Mucosa of stomach (tissue), 1 donor: ENCODE results near the gene CDK14.

Experiments used
- H3K27me3 ChIP-seq: one replicate; pipeline ENCODE4 v1.7.0; 2013; ENCODE audit warnings: mild to moderate bottlenecking, low read length; ENCODE audit not compliant: control insufficient read depth, insufficient read depth
- H3K36me3 ChIP-seq: one replicate; pipeline ENCODE4 v1.7.0; 2013; ENCODE audit warnings: low read length; ENCODE audit not compliant: control insufficient read depth, insufficient read depth
- H3K4me1 ChIP-seq: one replicate; pipeline ENCODE4 v1.7.0; 2013; ENCODE audit warnings: mild to moderate bottlenecking, low read length; ENCODE audit not compliant: control insufficient read depth, insufficient read depth
- H3K4me3 ChIP-seq: one replicate; pipeline ENCODE4 v1.7.0; 2013; ENCODE audit warnings: low read length
- H3K9ac ChIP-seq: one replicate; pipeline ENCODE4 v1.7.0; 2013; ENCODE audit warnings: mild to moderate bottlenecking, low read length, moderate library complexity
- H3K9me3 ChIP-seq: one replicate; pipeline ENCODE4 v1.7.0; 2013; ENCODE audit warnings: mild to moderate bottlenecking, low read length, moderate library complexity; ENCODE audit not compliant: control insufficient read depth
- donor health status: Pancreatic carcinoma.

The CDK14 gene

DNA sequence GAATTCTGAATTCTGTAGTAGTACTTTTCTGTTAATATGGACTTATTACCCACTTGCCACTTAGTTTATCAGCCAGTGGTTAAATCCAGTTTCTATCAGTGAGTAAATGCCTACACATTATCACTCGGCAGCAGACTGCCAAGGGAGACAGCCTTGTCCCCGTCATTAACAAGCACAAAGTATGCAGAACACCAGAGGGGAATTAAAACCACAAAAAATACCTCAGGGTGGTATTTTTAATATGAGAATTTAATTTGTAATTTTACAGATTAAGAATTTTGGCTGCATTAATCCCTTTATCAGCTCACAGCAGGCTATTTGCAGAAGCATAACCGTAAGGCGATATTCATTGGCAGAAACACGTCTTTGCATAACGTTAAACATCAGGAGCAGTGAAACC lies 518.1 kb downstream of the CDK14 start:
- H3K9me3 ChIP-seq = no peaks in the 10 kb centered on the region
- no peak overlapping the region for H3K9ac ChIP-seq
- H3K36me3 ChIP-seq = no peaks in the 10 kb centered on the region
- no peaks in the 10 kb centered on the region for H3K27me3 ChIP-seq
- H3K4me1 ChIP-seq = no peaks in the 10 kb centered on the region
- H3K4me3 ChIP-seq = no peak overlapping the region

DNA sequence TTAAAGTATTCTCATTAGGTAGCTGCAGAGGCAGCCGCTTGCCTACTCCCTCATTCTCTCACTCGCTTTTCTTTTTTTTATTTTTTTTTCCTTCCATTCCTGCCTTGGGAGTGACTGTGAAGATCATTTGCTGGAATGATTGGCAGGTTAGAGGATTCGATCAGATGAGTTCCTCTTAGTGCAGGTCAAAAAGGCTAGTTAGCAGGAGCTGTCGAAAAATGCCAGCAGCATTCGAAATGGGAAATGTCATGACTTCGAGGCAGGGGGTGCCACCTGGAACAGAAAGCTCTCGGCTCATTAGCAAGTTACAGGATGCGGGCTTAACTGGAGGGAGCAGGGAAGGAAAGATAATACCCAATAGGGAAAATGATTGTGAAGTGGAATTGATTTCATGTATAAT lies 530.6 kb downstream of the CDK14 start:
- no peak overlapping the region for H3K9ac ChIP-seq
- H3K27me3 ChIP-seq = no peaks in the 10 kb centered on the region
- H3K9me3 ChIP-seq = no peaks in the 10 kb centered on the region
- no peak overlapping the region for H3K4me3 ChIP-seq
- no peaks in the 10 kb centered on the region for H3K4me1 ChIP-seq
- no peaks in the 10 kb centered on the region for H3K36me3 ChIP-seq

DNA sequence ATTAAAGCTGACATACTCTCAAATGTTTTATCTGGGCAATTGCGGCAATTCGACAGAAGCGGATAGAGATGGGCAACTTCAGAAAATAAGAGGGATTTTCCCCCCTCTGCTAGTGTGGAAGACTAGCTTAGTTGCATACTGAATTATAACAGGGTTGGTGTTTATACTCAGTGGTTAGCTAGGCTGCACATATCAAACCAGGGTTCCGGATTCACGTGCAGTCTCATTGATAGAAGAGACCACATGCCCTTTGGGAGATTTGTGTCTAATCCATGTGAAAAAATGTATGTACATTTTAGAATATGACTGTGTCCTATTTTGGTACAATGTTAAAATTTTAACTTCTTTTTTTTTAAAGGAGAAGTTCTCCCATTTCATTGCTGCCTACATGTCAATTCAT lies 531.2 kb downstream of the CDK14 start:
- Histone ChIP-seq H3K9me3 (no peaks in the 10 kb centered on the region), H3K27me3 (no peaks in the 10 kb centered on the region), H3K4me3 (no peak overlapping the region)

DNA sequence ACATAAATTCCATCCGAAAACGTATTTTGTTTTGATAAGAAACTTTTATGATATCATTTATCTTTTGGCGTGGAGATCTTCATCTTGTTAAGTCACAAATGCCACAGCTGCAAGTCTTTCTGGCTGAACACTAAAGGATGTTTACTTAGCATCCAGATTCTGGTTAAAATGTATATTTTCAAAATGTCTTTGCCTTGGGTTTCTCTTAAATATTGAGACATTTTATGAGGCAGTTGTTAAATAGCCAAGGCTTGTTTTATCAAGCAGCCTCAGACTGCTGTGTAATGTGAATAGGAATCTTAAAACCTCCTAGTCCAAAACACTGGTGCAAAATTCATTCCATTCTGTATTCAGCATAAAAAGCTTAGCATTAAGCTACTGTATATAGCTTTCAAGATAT lies 531.8 kb downstream of the CDK14 start:
- Histone ChIP-seq H3K4me1 (no peaks in the 10 kb centered on the region), H3K36me3 (no peaks in the 10 kb centered on the region), H3K4me3 (no peak overlapping the region), H3K9ac (no peak overlapping the region), H3K9me3 (no peaks in the 10 kb centered on the region), H3K27me3 (no peaks in the 10 kb centered on the region)

More for the DNA sequence above, 531.2 kb downstream of the CDK14 start:
- Histone ChIP-seq H3K4me1 (no peaks in the 10 kb centered on the region), H3K9ac (no peak overlapping the region), H3K36me3 (no peaks in the 10 kb centered on the region)

DNA sequence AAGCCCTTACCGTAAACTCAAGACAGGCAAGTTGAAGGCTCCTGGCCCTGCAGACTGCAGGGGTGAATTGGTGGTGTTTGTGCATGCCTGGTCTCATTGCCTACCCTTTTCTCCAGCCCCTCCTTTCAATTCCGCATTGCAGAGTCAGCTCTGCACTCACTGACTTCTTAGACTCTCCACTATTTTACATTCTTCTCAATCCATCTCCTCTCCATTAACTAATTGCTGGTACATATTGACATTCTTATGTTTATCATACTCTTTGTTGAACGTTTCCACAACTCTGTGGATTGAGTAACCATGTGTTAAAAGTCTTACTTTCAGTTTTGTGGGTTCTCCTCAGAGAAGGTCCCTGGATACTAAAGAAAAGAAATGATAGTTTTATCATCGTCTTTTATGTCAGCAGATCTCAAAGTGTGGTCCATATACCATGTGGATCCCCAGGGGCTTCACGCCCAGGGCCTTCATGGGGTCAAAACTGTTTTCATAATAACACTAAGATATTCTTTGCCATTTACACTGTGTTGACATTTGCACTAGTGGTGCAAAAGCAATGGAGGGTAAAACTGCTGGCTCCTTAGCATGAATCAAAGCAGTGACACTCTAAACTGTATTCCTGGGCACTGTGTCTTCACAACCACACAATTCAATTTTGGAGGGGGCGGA lies 532.7 kb downstream of the CDK14 start:
- no peak overlapping the region for H3K4me3 ChIP-seq
- no peaks in the 10 kb centered on the region for H3K36me3 ChIP-seq
- H3K9me3 ChIP-seq = no peaks in the 10 kb centered on the region
- no peak overlapping the region for H3K9ac ChIP-seq
- no peaks in the 10 kb centered on the region for H3K27me3 ChIP-seq
- H3K4me1 ChIP-seq = no peaks in the 10 kb centered on the region

DNA sequence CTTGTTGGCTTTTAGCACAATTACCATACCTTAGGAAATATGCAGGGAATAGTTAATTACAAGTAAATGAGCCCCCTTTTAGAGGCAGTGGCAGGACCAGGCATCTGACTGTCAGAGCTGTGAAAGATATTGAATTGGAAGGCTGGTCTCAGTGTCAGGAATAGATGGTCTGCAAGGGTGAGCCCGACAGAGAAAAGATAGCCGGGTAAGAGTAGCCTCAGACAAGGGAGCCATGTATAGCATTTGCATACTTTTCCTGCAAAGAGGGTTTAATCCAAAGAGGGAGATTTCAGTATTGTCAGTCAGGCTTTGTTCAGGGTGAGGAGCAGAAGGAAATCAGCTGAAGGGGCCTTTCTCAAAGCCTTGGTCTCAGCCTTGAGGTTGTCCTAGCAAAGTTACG lies 539.2 kb downstream of the CDK14 start:
- Histone ChIP-seq H3K27me3 (no peaks in the 10 kb centered on the region), H3K36me3 (no peaks in the 10 kb centered on the region), H3K4me1 (no peaks in the 10 kb centered on the region), H3K4me3 (no peak overlapping the region), H3K9me3 (no peaks in the 10 kb centered on the region), H3K9ac (no peak overlapping the region)

DNA sequence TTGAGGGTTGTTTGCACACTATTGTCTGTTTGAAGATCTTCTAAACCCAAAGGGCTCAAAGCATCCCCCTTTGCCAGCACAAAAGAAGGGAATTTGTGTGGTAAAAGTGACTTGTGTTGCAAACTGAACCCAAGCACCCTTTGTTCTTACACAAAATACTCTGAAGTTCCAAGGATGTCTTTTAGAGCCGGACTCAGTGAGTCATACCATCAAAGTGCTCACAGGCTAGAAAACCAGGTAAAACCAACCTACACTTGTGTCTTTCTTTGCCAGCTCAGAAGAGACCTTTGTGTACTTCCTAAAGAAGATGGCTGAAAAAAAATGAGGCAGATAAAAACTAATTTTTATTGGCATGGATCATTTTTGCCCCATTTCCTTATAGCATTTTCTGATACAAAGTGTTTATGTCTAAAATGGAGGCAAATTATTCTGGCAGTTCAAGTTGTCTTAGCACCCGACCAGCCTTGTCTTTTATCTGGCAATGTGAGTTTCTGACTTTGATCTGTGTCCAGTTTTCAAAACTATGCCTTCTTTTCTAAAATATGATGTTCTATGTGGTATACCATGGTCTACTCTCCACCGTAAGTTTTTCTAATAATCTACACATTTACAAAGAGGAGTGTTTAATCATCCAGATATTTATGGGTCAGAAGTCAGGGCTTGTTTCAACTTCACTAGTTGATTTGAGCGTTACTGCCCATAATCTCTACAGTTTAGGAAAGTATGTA lies 539.7 kb downstream of the CDK14 start:
- Histone ChIP-seq H3K9ac (no peak overlapping the region), H3K9me3 (no peaks in the 10 kb centered on the region), H3K4me3 (no peak overlapping the region), H3K27me3 (no peaks in the 10 kb centered on the region), H3K36me3 (no peaks in the 10 kb centered on the region), H3K4me1 (no peaks in the 10 kb centered on the region)

GRCh38 chr7:91137153-91137787 lies 541.1 kb downstream of the CDK14 start:
- Histone ChIP-seq H3K4me1 (no peaks in the 10 kb centered on the region), H3K36me3 (no peaks in the 10 kb centered on the region), H3K27me3 (no peaks in the 10 kb centered on the region), H3K4me3 (no peak overlapping the region), H3K9ac (no peak overlapping the region), H3K9me3 (no peaks in the 10 kb centered on the region)

DNA sequence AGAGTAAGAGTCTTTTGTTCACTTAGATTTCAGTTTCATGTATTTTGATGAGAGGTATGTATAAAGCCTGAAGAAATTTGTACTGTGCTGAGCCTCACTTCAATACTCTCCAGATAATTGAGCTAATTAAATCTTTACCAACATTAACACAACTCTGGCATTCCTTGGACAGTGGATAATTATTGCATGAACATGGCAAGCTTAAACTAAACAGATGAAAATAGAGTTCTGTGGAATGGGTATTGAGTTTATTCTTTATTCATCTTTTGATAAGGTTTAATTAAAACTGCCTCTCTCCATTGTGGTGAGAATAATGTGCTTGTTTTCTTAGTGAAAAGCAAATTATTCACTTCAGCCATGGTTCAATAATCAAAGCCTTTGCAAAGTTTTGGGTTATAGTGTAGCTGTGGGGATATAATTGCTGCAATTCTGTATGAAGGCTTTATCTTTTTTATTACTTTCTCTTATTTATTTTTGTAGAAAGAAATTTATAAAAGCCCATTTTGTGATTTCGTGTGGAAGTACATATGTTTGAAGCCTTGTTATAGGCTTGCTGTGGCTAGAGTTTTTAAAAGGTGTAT lies 541.8 kb downstream of the CDK14 start:
- no peaks in the 10 kb centered on the region for H3K9me3 ChIP-seq
- H3K27me3 ChIP-seq = no peaks in the 10 kb centered on the region
- H3K9ac ChIP-seq = no peak overlapping the region
- no peaks in the 10 kb centered on the region for H3K36me3 ChIP-seq
- no peak overlapping the region for H3K4me3 ChIP-seq
- no peaks in the 10 kb centered on the region for H3K4me1 ChIP-seq

- Histone ChIP-seq H3K27me3 (no peaks in the 10 kb centered on the region), H3K36me3 (no peaks in the 10 kb centered on the region), H3K4me1 (no peaks in the 10 kb centered on the region), H3K9me3 (no peaks in the 10 kb centered on the region), H3K4me3 (no peak overlapping the region), H3K9ac (no peak overlapping the region)
Observed at GRCh38 chr7:91140286-91140685, 544.2 kb downstream of the CDK14 start.

DNA sequence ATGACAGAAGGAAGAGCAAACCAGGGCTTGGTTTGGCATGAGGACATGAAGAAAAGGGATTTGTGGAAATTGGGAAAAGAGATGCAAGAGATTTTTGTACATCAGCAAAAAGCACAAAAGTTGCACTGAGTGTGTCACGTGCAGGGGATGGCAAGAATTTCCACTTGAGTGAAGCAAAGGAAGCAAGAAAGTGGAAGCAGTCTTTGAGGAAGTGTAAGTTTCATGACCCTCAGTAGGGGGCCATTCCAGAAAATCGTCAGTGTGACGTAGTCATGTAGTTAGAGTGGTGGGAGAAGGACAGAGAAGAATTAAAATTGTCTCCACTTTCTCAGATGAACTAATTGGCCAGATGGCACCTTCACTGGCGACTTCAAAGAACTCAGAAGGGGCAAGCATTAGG lies 544.9 kb downstream of the CDK14 start:
- Histone ChIP-seq H3K36me3 (no peaks in the 10 kb centered on the region), H3K9ac (no peak overlapping the region), H3K27me3 (no peaks in the 10 kb centered on the region), H3K4me3 (no peak overlapping the region), H3K9me3 (no peaks in the 10 kb centered on the region), H3K4me1 (no peaks in the 10 kb centered on the region)

DNA sequence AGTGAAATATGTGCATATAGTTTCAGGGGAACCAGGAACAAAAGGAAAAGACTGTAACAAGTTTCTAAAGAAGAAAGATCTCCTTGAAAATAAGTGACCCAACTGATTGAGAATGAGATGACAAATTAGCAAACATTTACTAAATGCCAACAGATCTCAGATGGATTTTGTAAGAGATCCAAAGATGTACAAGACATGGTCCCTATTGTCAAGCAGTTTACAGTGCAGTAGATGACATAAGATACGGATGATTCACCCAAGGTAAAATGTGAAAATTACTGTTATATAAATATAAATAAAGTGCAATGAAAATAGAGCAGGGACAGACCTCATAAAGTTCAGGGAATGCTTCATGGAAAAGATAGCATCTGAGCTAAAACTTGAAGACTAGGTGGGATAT lies 546.6 kb downstream of the CDK14 start:
- Histone ChIP-seq H3K4me3 (no peak overlapping the region), H3K27me3 (no peaks in the 10 kb centered on the region), H3K36me3 (no peaks in the 10 kb centered on the region), H3K4me1 (no peaks in the 10 kb centered on the region), H3K9me3 (no peaks in the 10 kb centered on the region), H3K9ac (no peak overlapping the region)
